Measurements from ENCODE around the gene LDLRAD3. TPM values are rescaled to one million over a fixed set of nuclear protein-coding genes. Genes with fewer than 3 reads are reported as not detected.

The LDLRAD3 gene
- polyA plus RNA-seq, 10 donors: 20.7 to 27.0 (median 23.5) TPM

DNA sequence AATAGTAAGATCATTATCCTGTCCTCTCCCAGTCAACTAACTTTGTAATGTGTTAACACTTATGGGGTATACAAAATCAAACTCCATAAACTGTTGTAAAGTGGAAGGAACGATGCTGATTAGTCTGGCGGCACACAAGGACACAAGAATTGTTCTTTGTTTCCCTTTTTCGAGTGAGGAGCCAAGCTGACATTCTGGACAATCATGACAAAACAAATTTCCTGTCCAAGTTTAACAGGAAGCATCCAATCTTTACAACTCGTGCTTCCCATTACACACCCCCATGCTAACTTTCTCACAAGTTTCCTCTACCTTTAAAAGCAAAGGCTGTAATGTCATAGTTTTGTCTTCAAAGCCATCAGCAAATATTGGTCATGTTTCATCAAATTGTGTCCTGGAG lies 20.4 kb upstream of the LDLRAD3 start:
- DNase-seq: no peak

DNA sequence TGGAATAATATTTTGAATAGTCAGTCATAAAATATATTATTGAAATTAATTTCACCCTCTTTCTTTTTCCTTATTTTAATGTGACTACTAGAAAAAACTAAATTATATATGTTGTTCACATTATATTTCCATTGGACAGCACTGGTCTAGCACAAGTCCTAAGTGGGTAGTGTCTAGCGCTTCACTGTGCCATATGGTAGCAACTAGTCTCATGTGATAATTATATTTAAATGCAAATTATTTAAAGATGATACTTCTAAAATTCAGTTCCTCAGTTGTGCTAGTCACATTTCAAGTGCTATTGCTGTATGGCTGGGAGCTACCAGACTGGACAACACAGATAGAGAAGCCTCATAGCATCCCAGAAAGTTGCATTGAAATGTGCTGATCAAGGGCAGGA lies 19.1 kb upstream of the LDLRAD3 start:
- DNase-seq: no peak

DNA sequence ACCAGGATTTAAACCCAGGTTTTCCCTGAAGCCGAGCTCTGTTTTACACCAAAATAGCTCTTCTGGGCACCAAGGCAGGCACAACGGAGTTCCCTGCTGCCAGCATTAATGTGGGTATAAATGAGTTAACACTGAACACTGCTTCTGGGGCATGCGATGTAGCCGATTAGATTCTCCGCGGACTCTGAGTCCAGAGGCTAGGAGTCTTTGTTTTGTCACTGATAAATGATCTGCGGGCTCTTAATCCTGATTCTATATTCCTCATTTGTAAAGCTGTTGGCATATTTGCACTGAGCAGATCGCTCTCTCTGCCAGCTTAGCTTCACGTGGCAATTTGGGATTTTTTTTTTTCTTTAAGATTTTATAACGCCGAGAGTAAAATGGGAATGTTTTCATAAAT lies 16.8 kb upstream of the LDLRAD3 start:
- DNase-seq: no peak

DNA sequence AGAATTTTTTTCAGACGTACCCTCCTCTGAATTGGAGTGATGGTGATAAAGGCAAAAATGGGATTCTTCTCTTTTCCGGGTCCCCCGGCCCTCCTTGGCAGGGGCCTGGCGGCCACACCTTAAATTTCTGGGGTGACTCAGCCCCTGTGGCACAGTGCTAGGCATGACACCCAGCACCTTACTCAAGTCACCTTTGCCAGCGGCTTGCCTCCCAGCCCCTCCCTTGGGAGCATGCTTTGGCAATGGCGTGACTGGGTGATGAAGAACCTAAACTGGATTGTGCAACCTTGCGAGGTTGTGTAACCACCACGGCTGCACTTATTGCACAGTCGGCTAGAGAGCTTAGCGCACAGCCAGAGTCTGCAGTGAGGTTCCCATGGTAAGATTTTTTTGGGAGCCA lies 16.2 kb upstream of the LDLRAD3 start:
- DNase-seq: no peak

DNA sequence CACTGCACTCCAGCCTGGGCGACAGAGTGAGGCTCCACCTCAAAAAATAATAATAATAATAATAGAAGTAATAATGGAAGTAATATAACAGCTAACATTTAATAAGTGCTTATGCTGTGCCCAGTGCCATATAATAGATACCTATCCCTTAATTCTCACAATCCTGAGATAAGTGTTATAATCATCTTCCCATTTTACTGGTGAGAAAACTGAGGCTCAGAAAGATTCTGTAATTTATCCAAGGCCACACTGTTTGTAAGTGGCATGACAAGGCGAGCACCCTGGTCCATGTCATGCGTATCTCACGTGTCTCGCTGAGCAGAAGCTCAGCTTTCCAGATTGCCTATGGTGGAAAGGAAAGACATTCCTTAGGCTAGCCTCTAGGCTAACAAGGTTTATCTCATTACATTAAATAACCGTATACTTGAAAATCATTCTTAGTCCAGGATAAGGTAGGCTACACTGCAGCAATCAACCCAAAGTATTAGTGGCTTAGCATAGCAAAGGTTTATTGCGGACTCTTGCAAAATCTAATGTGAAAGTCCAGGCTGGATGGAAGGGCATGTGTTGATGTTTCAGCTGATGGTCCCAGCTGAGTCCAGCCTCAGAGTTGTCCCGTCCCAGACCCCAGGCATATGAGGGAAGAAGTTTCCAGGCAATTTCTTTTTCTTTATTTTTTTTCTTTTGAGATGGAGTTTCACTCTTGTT lies 15.0 kb upstream of the LDLRAD3 start:
- no peak for DNase-seq

DNA sequence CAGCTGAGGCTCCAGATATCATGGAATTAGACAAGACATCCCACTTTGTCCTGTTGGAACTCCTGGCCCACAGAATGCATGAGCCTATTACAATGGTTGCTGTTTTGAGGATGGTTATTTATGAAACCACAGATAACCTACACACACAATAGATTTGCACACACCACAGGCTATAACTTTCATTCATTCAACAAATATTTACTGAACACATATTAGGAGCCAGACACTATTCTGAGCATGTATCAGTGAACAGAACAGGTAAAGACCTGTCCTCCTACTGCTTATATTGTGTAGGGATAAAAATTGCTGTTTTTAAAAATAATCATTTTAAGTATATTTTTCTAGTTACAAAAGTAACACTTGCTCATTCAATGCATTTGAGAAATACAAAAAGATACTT lies 13.4 kb upstream of the LDLRAD3 start:
- no peak for DNase-seq

DNA sequence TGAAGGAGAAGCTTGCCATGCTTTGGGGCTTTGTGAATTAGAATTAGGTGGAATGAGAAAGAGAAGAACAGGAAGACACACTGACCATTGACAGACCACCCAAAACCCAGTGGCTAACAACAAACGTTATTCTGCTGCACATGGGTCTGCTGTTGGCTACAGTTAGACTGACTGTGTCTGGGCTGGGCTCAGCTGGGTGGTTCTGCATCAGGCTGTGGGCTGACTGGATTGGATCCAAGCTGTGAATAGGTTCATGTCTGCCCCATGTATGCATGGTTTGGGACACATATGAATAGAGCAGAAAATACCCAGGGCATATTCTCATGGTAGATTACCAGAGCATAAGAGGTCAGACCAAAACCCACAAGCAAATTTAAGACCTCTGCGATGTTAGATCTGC lies 11.7 kb upstream of the LDLRAD3 start:
- DNase-seq: no peak

DNA sequence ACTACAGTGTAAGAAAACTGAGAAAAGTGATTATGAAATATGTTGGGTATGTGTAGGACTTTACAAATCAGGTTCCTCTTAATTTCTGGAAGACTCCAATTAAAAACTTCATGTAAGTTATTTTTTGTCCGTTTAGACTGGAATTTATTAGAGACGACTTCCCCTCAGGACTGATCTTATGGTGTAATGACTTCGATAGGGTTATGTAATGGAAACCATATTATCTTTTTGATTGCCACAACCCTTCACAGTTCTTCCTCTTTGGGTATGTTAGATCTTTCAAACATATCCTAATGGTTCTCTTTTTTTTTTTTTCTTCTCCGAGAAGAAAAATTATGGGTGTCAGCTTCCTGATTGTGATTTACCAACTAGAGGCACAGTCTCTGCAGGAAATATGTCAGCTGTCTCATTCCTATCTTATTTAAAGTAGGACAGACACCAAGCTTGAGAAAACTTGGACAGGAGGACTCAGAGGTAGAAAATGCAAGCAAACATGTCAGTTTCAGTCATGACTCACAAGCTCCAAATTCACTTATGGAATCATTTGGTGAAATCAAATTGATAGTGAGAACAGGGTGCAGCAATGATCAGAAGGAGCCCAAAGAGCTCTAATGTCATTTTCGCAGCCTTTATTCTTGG lies 11.1 kb upstream of the LDLRAD3 start:
- peak in 1 of 3 donors; percentile 44 for DNase-seq

DNA sequence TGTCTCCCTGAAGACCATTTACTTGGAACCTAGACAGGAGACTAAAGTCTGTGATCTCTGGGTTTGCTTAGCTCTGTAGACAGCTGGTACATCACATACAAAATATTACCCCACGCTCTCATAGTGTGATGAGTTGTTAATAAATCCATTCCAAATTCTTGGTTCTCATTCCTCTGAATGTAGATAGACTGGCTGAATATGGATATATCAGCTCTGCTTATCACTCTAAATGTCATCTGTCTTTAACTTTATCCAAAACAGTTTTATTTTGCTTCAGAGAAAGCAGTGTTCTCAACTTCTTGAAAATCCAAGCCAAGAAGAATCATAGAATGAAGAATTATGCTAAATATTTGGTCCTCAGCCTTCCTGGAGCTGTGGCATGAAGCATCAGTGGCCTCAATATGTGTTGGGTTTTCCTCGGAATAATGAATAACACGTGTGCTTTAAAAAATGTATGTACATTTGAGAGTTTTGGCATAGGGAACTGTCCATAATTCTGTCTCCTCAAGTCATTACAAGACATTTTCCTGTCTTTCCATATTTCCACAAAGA lies 10.5 kb upstream of the LDLRAD3 start:
- peak; percentile 51 to 77 (median 53) for DNase-seq

DNA sequence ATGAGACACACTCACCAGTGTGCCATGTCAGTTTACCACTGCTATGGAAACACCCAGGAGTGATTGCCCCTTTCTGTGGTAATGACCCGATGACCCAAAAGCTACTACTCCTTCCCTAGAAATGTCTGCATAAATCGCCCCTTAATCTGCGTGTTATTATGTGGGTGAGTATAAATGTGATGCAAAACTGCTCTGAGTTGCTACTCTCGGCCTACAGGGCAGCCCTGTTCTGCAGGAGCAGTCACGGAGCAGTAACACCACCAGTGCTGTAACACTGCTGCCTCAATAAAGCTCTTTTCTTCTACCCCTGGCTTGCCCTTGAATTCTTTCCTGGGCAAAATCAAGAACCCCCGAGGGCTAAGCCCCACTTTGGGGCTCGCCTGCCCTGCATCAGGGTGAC lies 9.6 kb upstream of the LDLRAD3 start:
- DNase-seq: no peak

DNA sequence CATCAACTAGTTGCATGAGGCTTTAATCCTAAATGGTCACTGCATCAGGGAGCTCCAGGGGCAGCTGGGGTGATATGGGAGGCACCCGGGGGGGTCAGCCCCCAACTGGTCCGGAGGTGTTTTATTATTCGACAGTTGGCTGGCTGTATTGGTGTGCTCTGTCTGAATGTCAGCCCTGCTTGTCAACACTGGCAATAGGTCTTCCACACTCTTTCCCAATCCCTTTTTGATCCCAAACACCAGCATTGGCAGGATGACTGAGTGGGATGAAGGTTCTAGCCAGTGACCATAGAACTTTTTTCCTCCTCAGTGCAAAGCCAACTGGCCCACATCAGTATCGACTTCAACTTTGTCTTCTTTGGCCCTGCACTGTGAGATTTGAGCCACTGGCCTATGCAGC lies 8.9 kb upstream of the LDLRAD3 start:
- no peak for DNase-seq

DNA sequence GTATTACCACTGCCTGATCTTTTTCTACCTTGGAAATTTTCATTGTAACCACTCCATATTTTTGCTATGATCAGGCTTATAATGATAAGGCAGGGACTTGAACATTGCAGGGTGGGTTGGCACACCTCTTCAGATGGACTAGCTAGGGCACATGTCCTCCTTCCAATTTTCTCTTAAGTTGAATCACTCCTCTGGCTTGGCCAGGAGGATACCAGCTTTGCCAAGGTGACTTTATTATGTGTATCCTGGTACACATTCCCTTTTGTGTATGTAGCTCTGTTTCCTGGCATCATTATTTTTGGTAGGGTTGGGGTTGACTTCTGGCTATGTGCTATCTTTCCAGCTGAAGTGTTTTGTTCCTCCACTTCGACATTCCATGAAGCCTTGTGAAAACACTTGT lies 8.5 kb upstream of the LDLRAD3 start:
- no peak for DNase-seq

DNA sequence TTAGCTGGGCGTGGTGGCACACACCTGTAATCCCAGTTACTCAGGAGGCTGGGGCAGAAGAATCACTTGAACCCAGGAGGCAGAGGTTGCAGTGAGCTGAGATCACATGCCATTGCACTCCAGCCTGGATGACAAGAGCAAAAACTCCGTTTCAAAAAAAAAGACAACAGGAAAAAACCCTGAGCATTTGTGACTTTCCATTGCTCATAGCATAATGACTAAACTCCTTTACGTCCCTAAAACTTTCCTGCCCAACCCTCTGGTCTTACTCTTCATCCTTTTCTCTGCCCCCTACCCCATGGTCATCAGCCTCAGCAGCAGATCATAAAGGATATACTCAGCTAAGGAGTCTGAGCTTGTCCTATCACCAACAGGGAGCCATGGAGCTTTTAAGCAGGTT lies 6.8 kb upstream of the LDLRAD3 start:
- DNase-seq: no peak

DNA sequence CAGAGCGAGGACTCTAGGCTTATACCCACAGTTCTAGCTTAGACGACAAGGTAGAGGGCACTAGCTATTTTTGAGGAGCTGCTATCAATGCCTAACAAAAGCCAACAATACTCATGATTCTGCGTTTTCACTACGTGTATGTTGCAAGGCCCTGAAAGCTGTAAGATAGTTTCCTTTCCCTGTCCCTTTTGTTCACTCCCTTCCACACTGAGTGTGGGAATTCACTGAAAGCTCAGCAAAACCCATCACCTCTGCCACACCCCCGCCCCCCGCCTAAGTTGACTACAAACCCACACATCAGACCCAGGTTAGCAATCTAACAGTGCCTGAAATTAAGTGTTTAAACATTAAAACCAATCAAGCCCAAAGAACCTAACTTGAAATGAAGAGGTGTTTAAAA lies 6.2 kb upstream of the LDLRAD3 start:
- DNase-seq: no peak

DNA sequence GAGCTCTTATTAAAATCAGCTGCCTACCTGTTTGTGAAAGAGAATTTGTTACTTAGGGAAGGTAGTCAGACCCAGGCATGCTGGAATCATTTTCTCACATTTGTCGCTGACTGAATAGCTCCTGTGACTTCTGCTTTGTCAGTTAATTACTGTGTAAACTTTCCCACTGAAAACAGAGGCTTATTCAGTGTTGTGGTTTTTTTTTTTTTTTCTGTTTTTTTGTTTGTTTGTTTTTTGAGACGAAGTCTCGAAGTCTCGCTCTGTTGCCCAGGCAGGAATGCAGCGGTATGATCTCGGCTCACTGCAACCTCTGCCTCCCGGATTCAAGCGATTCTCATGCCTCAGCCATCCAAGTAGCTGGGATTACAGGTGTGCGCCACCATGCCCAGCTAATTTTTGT lies 5.6 kb upstream of the LDLRAD3 start:
- no peak for DNase-seq

DNA sequence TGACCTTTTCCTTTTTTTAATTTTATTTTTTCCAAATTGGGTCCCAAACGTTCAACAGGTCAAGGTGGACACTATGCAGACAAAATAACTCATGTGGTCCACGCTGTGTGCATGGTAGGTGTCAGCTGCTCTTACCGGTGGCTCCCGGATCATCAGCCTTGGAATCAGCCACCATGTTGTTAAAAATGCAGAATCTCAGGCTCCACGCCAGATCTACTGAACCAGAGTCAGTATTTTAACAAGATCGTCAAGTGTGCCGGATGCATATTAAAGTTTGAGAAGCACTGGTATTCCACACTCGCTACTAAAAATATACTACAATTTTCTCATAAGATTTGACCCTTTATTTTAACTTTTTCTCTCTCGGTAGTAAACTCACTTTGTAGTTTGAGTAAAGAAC lies 553 bp upstream of the LDLRAD3 start:
- DNase-seq: no peak

DNA sequence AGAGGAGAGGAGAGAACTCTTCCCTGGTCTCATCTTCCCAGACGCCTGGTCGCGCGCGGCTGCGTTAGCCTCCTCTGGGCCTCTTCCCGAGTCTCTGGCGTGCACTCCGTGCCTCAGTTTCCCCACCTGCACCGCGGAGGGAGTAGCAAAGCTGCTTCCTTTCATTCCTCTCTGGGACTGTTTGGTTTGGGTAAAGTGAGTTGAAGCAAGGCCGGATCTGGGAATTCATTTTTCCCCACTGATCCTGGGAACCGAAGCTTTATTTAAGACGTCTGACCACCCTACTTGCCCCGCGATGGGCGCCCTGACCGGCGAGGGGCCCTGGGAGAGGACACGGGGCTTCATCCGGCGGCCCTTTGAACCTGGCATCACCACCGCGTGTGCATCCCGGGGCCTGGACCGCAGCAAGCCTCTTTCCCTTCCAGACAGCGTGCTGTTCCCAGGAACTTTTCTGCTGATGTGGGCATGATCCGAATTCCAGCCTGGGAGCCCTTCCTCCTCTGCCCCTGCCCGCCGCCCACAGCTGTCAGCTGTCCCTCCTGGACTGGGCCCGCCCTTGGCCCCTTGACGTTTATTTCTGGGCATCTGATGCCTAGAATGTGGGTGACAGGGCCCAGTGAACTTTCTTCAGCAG lies 758 bp downstream of the LDLRAD3 start:
- DNase-seq: peak in 2 of 3 donors; percentile 46 to 68

DNA sequence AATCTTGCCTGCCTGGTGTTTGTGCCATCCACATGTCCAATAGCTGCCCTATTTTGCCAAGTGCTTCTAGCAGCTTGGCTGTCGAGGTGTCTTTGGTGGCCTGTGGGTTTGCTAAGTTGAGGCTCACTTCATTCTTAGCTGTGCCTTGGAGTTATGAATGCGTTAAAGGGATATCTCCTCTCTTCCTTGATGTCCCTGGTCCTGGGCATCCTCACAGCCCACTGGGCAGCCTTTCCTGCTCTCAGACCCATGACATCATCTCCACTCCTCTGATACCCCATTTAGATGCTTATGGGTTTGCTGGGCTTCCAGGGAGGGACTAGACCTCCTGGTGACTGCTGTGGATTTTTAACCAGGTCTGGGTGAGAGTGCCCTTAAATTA lies 1.3 kb downstream of the LDLRAD3 start:
- no peak for DNase-seq

DNA sequence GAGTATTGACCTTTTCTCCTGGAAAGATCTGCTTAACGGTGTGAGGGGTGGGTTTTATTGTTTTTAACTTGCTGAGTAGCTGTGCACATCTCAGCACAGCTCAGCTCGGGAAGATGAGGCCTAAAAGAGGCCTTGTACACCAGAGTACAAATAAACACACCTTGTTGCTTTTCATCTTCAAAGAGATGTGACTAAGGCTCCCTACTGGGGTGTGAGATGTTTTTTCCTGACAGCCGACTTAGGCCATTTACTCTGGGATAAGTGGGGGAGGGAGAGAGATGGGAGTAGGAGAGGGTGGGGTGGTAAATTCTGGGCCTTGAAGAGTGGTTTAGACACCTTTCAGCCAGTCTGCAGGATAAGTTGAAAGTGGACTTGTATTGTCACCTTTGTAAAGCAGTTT lies 2.9 kb downstream of the LDLRAD3 start:
- DNase-seq: no peak

DNA sequence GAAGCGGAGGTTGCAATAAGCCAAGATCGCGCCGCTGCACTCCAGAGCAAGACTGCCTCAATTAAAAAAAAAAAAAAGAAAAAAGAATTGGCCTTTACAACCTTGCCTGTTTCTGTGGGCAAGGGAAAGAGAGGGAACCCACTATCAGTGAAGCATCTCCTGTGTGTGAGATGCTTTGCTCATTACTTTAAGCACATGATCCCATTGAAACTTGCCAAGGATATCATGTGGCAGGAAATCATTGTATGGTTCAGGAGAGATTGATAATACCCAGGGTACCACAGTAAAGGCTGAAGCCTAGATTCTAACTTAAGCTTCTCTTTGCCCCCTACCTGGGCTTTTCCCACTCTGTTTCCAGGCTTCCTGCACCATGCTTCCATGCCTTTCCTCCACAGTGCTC lies 3.6 kb downstream of the LDLRAD3 start:
- DNase-seq: no peak

DNA sequence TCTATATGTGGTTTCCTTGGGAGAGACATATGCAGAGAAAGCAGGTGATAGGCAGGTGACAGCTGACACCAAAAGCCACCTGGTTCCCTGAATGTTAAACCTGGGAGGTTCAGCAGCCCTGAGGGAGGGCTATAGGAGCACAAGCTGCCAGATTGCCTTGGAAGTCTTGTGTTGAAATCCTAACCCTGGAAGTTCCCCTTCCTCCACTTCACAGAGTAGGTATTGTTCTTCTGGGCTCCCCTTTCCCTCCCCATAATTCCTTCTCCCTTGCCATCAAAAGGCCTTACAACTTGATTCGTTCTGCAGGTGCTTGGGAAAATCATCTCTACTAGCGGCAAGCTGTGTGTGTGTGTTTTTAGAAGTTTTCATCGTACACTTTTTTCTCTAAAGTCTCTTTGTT lies 5.4 kb downstream of the LDLRAD3 start:
- no peak for DNase-seq

DNA sequence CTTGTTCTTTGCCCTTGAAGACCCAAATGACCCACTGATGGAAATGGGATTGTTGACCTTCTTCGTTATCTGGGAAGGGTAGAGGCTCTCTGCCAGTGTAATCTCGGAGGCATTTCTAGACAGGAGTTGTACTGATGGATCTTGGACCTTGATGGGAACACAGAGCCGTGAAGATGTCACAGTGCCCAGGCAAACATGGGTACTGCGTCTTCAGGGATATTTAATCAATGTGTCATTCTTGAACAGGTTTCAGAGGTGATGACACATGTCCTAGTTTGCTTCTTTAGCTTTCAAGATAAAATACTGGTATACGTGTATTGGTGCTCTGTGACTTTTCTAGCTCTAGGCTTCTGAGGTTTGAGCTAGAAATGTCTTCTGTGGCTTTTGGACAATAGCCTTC lies 6.2 kb downstream of the LDLRAD3 start:
- DNase-seq: no peak

DNA sequence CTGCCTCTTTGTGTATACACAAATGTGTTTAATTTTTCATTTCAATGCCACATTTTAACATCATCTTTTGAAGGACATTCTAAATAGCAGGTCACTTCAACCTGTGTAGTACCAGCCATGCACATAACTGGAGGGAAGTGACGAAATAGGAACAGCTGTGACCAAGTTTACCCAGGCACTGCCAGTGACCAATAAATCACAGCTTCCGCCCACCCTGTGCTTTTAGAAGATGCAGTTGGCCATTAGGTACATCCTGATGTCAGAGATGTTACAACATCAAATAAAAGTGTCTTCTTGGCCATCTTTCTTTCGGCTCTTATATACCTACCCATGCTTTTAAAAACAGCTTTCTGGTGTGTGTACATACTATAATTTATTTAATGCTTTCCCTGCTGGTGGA lies 7.8 kb downstream of the LDLRAD3 start:
- DNase-seq: no peak

All from muscle of back (tissue), 11 donors.